Embryonic facial prominence (tissue), 1 donor: ENCODE data around the gene TEX101.

Source experiments
- DNase-seq: peaks from one replicate; pipeline ENCODE4 v3.0.0-alpha.2; 2016; ENCODE audit errors: extremely low spot score

Gene TEX101

DNA sequence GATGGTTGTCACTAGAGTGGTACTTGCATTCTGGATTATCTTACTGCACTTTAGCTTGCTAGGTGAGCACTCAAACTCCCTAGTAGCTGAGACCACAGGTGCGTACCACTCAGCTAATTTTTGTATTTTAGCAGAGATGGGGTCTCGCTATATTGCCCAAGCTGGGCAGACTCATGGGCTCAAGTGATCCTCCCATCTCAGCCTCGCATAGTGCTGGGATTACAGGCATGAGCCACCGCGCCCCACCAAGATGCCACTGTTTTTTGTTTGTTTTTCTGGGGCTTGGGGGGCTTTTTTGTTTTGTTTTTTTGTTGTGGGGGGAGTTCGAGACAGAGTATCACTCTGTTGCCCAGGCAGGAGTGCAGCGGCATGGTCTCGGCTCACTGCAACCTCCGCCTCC, 33.0 kb downstream of the TEX101 start:
- DNase-seq, result no peak

DNA sequence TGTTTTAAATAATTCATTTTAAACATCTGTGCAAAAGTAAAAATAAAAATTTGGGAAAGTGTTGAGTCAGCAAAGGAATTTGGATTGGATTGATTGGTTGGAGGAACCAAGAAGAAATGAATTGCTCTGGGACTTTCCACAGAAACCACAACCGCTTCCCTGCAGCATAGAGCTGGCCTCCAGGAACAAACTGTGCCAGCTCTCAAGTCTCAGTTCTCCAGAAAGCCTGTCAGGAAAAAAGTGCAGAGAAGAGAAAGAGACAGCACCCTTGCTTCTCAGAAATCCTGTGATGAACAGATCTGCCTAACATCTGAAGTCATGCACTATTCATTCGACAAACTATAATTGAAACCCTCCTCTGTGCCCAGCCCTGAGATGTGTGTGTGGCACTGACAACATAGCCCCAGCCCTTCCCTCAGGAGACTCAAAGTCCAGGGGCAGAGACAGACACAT, 35.9 kb downstream of the TEX101 start:
- DNase-seq, result no peak

DNA sequence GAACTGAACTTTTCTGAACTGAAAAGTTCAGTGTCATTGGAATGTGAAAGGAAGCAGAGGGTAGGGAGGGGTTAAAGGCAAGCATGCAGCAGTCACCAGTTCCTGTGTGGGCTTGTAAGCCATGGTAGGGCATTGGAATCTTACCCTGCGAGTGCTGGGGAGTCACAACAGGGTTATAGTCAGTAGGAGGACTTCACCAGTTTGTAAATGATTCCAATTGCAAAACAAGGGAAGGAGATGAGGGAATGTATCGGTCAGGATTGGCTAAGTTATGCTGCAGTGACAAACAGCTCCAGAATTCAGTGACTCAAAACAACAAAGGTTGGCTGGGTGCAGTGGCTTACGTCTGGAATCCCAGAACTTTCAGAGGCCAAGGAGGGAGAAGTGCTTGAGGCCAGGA, 37.9 kb downstream of the TEX101 start:
- DNase-seq, result no peak

DNA sequence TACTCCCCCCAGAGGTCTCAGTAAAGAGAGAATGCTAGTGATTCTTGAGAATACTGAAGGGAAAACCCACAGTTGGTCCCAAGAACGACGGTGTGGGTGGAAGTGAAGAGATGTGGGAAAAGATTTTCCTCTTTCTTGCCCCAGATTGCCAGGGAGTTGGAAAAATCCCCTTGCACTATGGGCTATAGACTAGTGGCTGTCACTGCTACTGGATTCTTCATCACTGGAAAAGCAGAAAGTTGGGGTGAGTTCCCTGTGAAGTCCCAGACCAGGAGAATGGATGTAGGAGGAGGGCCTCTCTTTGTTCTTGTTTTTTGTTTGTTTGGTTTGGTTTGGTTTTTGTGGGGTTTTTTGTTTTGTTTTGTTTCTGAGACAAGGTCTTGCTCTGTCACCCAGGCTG, 39.3 kb downstream of the TEX101 start:
- DNase-seq, result no peak

- DNase-seq, result no peak
These were observed 40.8 kb downstream of the TEX101 start for GRCh38 chr19:43455321-43456113.

GRCh38 chr19:43457809-43458208, 43.1 kb downstream of the TEX101 start:
- DNase-seq, result no peak

GRCh38 chr19:43460362-43461016, 45.8 kb downstream of the TEX101 start:
- no peak for DNase-seq

- no peak for DNase-seq
These were observed 46.6 kb downstream of the TEX101 start for GRCh38 chr19:43461303-43461702.

GRCh38 chr19:43462383-43462782, 47.7 kb downstream of the TEX101 start:
- DNase-seq, result no peak

GRCh38 chr19:43462785-43463380, 48.2 kb downstream of the TEX101 start:
- DNase-seq, result no peak

GRCh38 chr19:43463381-43464133, 48.9 kb downstream of the TEX101 start:
- DNase-seq, result peak; percentile 75

- DNase-seq, result no peak
These were observed 49.6 kb downstream of the TEX101 start for GRCh38 chr19:43464134-43464775.

DNA sequence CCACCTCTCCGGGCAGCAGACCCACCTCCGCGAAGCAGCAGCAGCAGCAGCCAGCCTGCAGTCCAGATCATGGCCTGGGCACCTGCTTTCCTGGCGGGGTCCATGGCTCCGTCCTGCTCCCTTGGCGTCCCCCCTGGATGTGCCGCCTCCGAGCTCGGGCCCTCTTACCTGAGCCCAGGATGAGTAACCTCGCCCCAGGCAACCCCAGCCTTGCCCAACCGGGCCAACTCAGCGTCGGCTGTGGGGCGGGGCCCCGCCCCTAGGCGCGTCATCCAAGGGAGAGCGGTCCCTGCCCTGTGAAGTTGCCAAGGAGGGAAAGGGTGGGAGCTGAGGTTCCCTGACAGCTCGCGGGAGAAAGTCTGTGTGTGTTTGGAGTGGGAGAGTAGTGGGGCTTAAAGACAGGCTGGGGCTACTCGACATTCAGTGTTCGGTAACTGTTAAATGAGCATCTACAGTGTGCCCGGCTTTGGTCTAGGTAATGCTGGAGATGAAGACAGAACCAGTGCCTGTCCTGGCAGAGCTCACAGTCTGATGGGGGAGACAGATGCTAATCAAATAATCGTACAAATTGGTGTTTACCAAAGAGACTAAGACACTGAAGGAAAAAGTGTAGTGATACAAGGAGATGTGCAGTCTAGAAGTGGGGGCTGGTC, 50.9 kb downstream of the TEX101 start, which contains the start of gene LYPD3:
TSS of gene LYPD3 (minus strand) at position 141 of the 653 bp plus-strand sequence. CDS start at position 104, 37 bp downstream.
- no peak for DNase-seq

- DNase-seq, result no peak
These were observed 52.1 kb downstream of the TEX101 start for GRCh38 chr19:43466793-43467192.

DNA sequence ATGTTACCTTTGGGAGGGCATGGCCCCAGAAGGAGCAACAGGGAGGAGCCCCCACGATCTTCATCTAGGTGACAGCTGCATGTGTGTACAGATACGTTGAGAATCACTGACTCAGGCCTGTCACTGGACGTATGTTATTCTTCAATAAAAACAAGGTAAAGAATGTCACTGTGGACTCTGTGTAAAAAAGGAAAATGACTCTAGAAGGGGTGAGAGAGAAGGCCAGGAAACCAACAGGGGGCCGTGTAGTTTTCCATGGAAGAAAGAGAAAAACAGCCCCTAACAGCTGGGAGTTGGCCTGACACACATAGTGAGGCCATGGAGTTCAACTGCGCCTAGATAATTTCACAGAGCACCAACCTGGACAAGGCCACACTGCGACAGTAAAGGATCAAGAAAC, 52.6 kb downstream of the TEX101 start:
- no peak for DNase-seq

DNA sequence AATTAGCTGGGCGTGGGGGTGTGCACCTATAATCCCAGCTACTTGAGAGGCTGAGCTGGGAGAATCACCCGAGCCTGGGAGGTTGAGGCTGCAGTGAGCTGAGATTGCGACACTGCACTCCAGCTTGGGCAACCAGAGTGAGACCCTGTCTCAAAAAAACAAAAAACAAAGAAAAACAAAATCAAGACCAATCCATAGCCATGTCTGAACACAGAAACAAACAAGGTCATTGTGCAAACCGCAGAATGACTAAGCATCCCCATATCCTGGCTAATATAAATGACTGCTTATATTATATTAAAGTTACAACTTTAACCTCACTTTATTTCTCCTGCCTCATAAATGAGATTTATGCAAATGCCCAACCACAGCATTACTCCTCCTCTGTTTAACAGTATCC, 53.0 kb downstream of the TEX101 start:
- DNase-seq, result no peak
